Ascending aorta (tissue), 2 donors: ENCODE results near the gene MRPS6. TPM values are rescaled to one million over a fixed set of nuclear protein-coding genes. Genes with fewer than 3 reads are reported as not detected.

Experiments used
- DNase-seq, 2 donors: peaks; one replicate each; pipeline ENCODE4 v3.0.0-alpha.2; 2019; ENCODE audit warnings: low spot score in 2 of 2
- H3K27ac ChIP-seq, 2 donors: fragments of 200-600 bp; sonication (generic); one replicate each; pipeline ENCODE4 v1.5.1; 2016 to 2017; ENCODE audit warnings: mild to moderate bottlenecking in 1 of 2
- H3K27me3 ChIP-seq: fragments of 200-600 bp; sonication (generic); one replicate; pipeline ENCODE4 v1.5.1; 2017
- H3K36me3 ChIP-seq, 2 donors: fragments of 200-600 bp; sonication (generic); one replicate each; pipeline ENCODE4 v1.5.1; 2016
- H3K4me1 ChIP-seq, 2 donors: fragments of 200-600 bp; sonication (generic); one replicate each; pipeline ENCODE4 v1.5.1; 2016 to 2017; ENCODE audit warnings: mild to moderate bottlenecking in 1 of 2
- H3K4me3 ChIP-seq, 2 donors: fragments of 200-600 bp; sonication (generic); one replicate each; pipeline ENCODE4 v1.5.1; 2016 to 2017; ENCODE audit warnings: mild to moderate bottlenecking in 1 of 2
- H3K9me3 ChIP-seq, 2 donors: fragments of 200-600 bp; sonication (generic); one replicate each; pipeline ENCODE4 v1.5.1; 2016
- CTCF ChIP-seq, 3 experiments: fragments of 200-600 bp in 2 of 3; fragments of 450-650 bp in 1 of 3; sonication (generic) in 2 of 3; IDR thresholded peaks; one replicate each; pipeline ENCODE4 v1.5.1; 2016 to 2019; ENCODE audit warnings: antibody characterized with exemption in 3 of 3, mild to moderate bottlenecking in 1 of 3, moderate library complexity in 1 of 3
- intact Hi-C: fragments of 100-400 bp; cut with DNase I; formaldehyde crosslinking; loops from one replicate; pipeline ENCODE4 v1.15.1; 2023
- total RNA-seq: library from RNA; depleted of rRNA; stranded (reverse); fragments of >200 nt; gene quantifications from one replicate; pipeline ENCODE4 v1.1.0, GENCODE V29; 2016

MRPS6 gene
- total RNA-seq, 1 donor from 2014 or later, result 17.8 TPM

DNA sequence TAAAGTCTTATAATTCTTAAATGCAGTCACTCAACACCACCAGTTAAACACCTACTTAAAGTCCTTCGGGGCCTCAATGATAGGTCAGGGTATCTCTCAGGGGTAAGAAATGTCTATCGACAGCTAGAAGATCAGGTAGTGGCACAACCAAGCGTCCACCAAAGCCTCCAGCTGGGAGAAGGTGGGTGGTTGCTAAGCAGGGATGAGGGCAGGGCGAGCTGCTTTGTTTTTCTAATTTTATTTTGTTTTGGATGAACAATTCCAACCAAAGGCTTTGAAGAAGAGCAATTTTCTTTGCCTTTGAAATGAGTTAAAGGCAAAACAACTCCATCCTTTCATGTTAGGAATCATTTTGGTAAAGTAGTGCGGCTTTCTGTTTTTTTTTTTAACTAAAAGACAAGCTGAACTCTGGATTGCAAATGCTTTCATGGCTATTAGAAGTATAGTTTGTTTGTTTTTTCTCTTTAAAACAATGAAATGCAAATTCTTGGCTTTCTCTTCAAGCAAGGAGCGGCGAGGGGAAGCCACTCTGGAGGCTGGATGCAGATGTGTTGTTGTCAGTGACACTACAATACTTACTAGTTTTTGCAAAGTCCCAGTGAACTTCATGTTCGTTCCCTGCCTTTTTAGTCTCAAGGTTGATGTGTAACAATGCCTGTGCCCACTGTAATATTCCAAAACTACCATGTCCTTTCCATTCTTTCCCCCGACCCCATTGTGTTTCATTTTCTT is 106.0 kb downstream of the MRPS6 start:
- intact Hi-C loops, result loop anchor here (2.0 kb wide), 1 partner anchor 47 kb away; no protein-coding TSS in a partner anchor
- H3K4me3 ChIP-seq, result peak overlapping the region; percentile 30 to 53
- DNase-seq, result peak in 1 of 2 donors; percentile 9
- H3K9me3 ChIP-seq, result no peaks in the 10 kb centered on the region
- H3K27ac ChIP-seq, result peak overlapping the region; percentile 75 to 84
- peaks cover 0 to 23% of the 10 kb centered on the region in 2 donors for H3K4me1 ChIP-seq
- H3K36me3 ChIP-seq, result no peaks in the 10 kb centered on the region
- TF ChIP-seq CTCF (IDR thresholded peaks at IDR 0.05), result no peak
- H3K27me3 ChIP-seq, result no peaks in the 10 kb centered on the region

GRCh38 chr21:34180407-34180806 is 107.0 kb downstream of the MRPS6 start:
- TF ChIP-seq CTCF (IDR thresholded peaks at IDR 0.05), result no peak

DNA sequence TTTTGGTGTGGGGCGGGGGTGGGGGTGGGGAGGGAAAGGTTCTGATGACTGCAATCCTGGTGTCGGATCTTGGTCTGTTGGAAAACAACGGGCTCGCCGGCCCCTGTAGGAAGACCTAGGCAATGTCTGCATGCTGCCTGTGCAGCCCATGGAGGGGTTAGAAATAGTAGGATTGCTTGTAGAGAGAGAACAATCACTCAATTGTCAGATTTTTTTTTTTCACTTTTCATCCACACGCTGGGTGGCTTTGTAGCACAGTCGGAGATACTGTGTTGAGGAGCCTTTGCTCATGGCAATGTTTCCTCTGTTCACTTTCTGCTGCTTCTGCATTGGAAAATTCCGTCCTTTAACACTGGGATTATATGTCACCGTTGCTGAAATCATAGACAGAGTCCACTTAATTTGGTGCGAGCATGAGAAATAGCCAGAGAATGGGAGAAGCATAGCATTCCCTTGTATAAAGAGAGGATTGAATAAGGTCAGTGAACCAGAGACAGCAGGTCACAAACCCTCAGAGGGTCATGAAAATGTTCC is 107.5 kb downstream of the MRPS6 start:
- intact Hi-C loops, result no loop called here
- Histone ChIP-seq H3K27me3 (no peaks in the 10 kb centered on the region), H3K4me1 (peaks cover 1 to 34% of the 10 kb centered on the region in 2 donors), H3K9me3 (no peaks in the 10 kb centered on the region), H3K36me3 (no peaks in the 10 kb centered on the region), H3K27ac (peak overlapping the region; percentile 75 to 84), H3K4me3 (peak overlapping the region; percentile 29 to 53)
- DNase-seq, result no peak
- TF ChIP-seq CTCF (IDR thresholded peaks at IDR 0.05), result peak in 1 of 3 experiments; percentile 5

More at GRCh38 chr21:34180407-34180806, 107.0 kb downstream of the MRPS6 start:
- intact Hi-C loops, result no loop called here
- peak in 1 of 2 donors; percentile 68 for DNase-seq
- Histone ChIP-seq H3K27me3 (no peaks in the 10 kb centered on the region), H3K4me3 (peak overlapping the region; percentile 30 to 53), H3K36me3 (no peaks in the 10 kb centered on the region), H3K27ac (peak overlapping the region; percentile 75 to 84), H3K4me1 (peaks cover 0 to 29% of the 10 kb centered on the region in 2 donors), H3K9me3 (no peaks in the 10 kb centered on the region)

DNA sequence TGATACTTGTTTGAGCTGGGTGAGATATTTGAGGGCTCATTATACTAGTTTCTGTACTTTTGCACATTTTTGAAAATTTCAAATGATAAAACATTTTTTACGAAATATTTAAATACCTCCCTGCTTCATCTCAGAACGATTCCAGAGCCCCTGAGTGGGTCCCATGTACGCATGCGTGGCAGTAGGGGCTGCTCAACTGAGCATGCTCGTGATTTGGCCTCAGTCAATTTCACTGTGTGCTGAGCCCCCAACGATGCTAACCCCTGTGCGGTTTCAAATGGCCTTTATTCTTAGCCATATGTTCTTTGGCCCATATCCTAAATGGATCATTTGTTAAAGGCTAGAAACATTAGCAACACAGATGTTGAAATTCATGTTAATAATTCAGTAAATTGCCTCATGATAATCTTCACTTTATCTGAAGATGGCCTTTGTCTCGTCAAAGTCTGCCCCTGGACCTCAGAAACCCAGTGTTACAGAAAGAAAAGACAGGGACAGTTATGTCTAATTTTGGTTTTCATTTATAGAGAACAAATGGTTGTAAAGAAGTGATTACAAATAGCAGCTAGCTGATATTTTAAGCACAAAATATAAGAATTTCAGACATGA is 108.2 kb downstream of the MRPS6 start:
- Histone ChIP-seq H3K27ac (peak overlapping the region; percentile 75 to 84), H3K4me3 (no peak overlapping the region), H3K27me3 (no peaks in the 10 kb centered on the region), H3K9me3 (no peaks in the 10 kb centered on the region), H3K36me3 (no peaks in the 10 kb centered on the region), H3K4me1 (peaks cover 3 to 35% of the 10 kb centered on the region in 2 donors)
- no peak for TF ChIP-seq CTCF (IDR thresholded peaks at IDR 0.05)
- intact Hi-C loops, result no loop called here
- peak in 1 of 2 donors; percentile 44 for DNase-seq

DNA sequence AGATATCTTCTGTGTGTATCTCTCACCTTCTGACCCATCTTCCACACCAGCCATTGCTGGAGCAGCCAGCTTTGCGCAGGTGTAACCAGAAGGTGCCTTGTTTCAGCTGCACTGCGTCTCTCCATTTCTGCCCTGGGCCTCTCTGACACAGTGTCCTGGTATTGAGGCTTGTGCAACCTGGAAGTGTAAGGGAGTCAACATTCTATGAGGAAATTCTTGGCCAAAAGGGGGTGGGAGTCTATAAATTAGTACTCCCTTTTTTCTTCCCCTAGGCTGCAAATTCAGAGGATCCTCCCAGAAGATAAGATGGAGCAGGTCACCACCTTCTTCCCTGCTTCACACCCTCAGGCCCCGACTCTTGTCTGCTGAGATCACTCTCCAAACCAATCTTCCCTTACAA is 109.1 kb downstream of the MRPS6 start:
- H3K4me3 ChIP-seq, result no peak overlapping the region
- H3K9me3 ChIP-seq, result no peaks in the 10 kb centered on the region
- peak overlapping the region; percentile 75 to 84 for H3K27ac ChIP-seq
- DNase-seq, result peak in 1 of 2 donors; percentile 60
- peaks cover 3 to 35% of the 10 kb centered on the region in 2 donors for H3K4me1 ChIP-seq
- no peak for TF ChIP-seq CTCF (IDR thresholded peaks at IDR 0.05)
- intact Hi-C loops, result no loop called here
- no peaks in the 10 kb centered on the region for H3K36me3 ChIP-seq
- H3K27me3 ChIP-seq, result no peaks in the 10 kb centered on the region
